GM12891 (cell line): ENCODE data around the gene WBP1.
"Not testable (repeated sequence)": the region's sequence is repeated elsewhere in the genome, so short reads cannot be mapped to it uniquely, and the experiment has no call there.

Source experiments
- POLR2A ChIP-seq: IDR thresholded peaks from 2 replicates; pipeline ENCODE4 v1.6.1; 2011; ENCODE audit warnings: low read depth, low read length, control low read depth
- POU2F2 ChIP-seq: IDR thresholded peaks from 2 replicates; pipeline ENCODE4 v1.6.1; 2011; ENCODE audit warnings: low read depth, mild to moderate bottlenecking, control low read depth, low read length, moderate library complexity
- TAF1 ChIP-seq: IDR thresholded peaks from 2 replicates; pipeline ENCODE4 v1.6.1; 2011; ENCODE audit warnings: low read depth, low read length, control low read depth

DNA sequence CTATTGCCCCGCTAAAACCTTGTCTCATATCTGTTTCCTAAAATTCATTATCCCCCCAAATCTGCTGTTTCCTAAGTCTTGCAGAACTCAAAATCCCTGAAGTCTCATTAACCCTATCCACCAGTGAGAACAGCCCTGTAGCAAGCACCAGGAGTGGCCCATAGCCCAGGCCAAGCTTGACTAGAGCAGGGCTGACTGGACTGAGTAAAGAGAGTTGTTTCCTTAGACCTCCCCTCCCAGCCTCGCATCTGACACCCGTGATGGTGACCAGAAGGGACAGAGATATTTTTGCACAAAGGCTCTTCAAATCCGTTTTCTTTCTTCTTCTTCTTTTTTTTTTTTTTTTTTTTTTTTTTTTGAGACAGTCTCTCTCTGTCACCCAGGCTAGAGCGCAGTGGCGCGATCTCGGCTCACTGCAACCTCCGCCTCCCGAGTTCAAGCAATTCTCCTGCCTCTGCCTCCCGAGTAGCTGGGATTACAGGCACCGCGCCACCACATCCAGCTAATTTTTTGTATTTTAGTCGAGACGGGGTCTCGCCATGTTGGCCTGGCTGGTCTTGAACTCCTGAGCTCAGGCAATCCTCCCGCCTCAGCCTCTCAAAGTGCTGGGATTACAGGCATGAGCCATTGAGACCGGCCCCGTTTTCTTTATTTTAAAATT lies 37.7 kb upstream of the WBP1 start:
- not testable (repeated sequence) for TF ChIP-seq POLR2A, POU2F2, TAF1
